Measurements from ENCODE around the gene RUFY1. TPM values are rescaled to one million over a fixed set of nuclear protein-coding genes. Genes with fewer than 3 reads are reported as not detected.
"Not testable (repeated sequence)": the region's sequence is repeated elsewhere in the genome, so short reads cannot be mapped to it uniquely, and the experiment has no call there.

Gene RUFY1
- total and polyA plus RNA-seq, 5 donors from 2014 or later: 18.3 to 40.4 (median 25.4) TPM

DNA sequence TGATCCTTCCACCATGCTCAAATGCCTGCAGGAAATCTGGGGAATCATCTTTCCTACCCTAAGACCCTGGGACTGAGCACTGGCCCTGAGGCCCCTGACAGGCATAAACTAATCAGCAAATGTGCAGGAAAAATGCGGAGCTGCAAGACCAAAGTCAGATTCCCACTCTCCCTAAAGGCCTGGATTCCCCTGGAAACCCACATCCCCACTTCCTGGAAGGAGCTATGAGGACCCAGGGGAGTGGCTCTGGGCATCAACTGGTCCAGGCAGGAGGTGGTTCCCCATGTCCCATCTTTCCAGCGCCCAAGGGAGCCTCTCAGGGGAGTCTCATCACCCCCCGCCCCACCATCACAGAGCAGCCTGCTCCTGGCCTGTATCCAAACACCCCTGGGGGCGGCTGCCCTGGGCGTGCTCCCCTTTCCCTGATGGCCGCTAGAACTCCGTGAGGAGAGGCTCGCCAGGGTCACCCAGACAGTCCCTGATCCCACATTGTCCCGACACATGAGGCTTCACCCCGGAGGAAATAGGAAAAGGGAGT lies 98.9 kb downstream of the RUFY1 start:
- not testable (repeated sequence) for H3K4me1 ChIP-seq (ENCODE audit: control insufficient read depth, insufficient read depth, low read length, poor library complexity, severe bottlenecking); H3K4me3 ChIP-seq (ENCODE audit: low read depth, low read length); H3K4me3 Mint-ChIP-seq; DNase-seq; H3K27ac Mint-ChIP-seq; H3K9me3 Mint-ChIP-seq; ATAC-seq (ENCODE audit: low read depth in 2 of 2); H3K27me3 ChIP-seq (ENCODE audit: control insufficient read depth, insufficient read depth, low read length); H3K4me1 Mint-ChIP-seq; H3K36me3 Mint-ChIP-seq; H3K9me3 ChIP-seq (ENCODE audit: control insufficient read depth in 2 of 2, low read length in 2 of 2); H3K36me3 ChIP-seq (ENCODE audit: control insufficient read depth, insufficient read depth, low read length); H3K27ac ChIP-seq (ENCODE audit: insufficient read depth, low read length, poor library complexity, severe bottlenecking)
- peaks cover 19% of the 10 kb centered on the region for H3K27me3 Mint-ChIP-seq

DNA sequence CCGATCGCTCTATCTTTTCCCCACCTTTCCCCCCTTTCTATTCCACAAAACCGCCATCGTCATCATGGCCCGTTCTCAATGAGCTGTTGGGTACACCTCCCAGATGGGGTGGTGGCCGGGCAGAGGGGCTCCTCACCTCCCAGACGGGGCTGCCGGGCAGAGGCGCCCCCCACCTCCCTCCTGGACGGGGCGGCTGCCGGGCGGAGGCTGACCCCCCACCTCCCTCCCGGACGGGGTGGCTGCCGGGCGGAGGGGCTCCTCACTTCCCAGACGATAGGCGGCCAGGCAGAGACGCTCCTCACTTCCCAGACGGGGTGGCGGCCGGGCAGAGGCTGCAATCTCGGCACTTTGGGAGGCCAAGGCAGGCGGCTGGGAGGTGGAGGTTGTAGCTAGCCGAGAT lies 99.9 kb downstream of the RUFY1 start:
- not testable (repeated sequence) for H3K9me3 Mint-ChIP-seq; H3K4me3 Mint-ChIP-seq; H3K27me3 ChIP-seq (ENCODE audit: control insufficient read depth, insufficient read depth, low read length); H3K4me1 ChIP-seq (ENCODE audit: control insufficient read depth, insufficient read depth, low read length, poor library complexity, severe bottlenecking); DNase-seq; ATAC-seq (ENCODE audit: low read depth in 2 of 2); H3K36me3 ChIP-seq (ENCODE audit: control insufficient read depth, insufficient read depth, low read length); H3K9me3 ChIP-seq (ENCODE audit: control insufficient read depth in 2 of 2, low read length in 2 of 2); H3K4me1 Mint-ChIP-seq; H3K27ac ChIP-seq (ENCODE audit: insufficient read depth, low read length, poor library complexity, severe bottlenecking); H3K27ac Mint-ChIP-seq; H3K36me3 Mint-ChIP-seq; H3K4me3 ChIP-seq (ENCODE audit: low read depth, low read length)
- peaks cover 18% of the 10 kb centered on the region for H3K27me3 Mint-ChIP-seq

DNA sequence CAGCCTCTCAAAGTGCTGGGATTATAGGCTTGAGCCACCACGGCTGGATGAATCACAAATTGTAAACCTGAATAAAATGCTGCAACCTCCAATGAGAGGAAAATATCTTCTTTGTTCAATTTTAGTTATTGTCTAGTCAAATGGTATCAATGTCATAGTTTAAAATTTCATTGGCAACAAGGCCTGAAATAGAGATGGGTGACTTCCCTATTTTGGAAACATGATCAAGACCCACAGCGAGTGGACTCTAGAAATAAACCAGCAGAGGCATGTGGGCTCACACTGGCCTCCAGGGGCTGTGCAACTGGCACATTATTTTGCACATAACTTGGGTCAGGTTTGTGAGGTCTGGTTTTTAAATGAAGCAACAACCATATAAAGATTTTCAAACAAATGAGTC lies 102.8 kb downstream of the RUFY1 start:
- H3K4me1 Mint-ChIP-seq; DNase-seq; H3K36me3 Mint-ChIP-seq; H3K27me3 ChIP-seq (ENCODE audit: control insufficient read depth, insufficient read depth, low read length); H3K4me3 Mint-ChIP-seq; ATAC-seq (ENCODE audit: low read depth in 2 of 2); H3K9me3 ChIP-seq (ENCODE audit: control insufficient read depth in 2 of 2, low read length in 2 of 2); H3K4me3 ChIP-seq (ENCODE audit: low read depth, low read length); H3K4me1 ChIP-seq (ENCODE audit: control insufficient read depth, insufficient read depth, low read length, poor library complexity, severe bottlenecking); H3K27me3 Mint-ChIP-seq; H3K36me3 ChIP-seq (ENCODE audit: control insufficient read depth, insufficient read depth, low read length); H3K9me3 Mint-ChIP-seq; H3K27ac ChIP-seq (ENCODE audit: insufficient read depth, low read length, poor library complexity, severe bottlenecking); H3K27ac Mint-ChIP-seq: not testable (repeated sequence)

DNA sequence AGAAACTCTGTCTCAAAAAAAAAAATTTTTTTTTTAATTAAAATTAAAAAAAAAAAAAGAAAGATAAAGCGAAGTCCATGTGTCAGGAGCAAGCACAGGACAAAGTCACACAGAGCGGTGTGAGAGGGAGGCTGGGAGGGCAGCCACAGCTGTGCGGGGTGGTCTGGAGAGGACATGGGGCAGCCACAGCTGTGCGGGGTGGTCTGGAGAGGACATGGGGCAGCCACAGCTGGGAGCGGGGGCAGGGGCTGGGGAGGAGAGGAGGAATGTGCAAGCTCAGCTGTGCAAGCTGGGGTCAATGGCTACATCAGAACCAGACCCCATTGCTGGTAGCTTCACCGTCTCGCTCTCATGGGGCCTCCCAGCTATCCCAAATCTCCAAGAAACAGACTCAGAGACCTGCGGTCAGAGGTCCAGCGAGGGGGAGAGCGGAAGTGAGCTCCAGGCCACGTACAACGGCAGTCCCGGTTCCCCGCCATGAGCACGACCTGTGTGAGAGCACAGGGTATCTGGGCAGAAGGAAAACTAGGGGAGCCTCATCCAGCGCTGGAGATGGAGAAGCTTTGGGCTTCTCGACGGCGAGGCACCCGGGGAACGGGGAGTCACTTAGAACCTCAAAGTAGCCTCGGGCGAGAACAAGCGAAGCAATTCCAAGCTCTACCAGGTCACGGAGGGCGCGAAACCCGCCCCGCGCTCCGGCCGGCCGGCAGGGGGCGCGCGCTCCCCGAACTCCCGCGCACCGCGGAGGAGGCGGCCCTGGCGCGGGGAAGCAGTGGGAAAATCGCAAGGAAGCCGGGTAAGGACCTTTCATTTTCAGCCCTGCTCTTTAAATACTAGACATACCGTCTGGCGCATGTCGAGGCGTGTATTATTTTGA lies 107.2 kb downstream of the RUFY1 start:
- not testable (repeated sequence) for H3K27me3 Mint-ChIP-seq; H3K4me1 ChIP-seq (ENCODE audit: control insufficient read depth, insufficient read depth, low read length, poor library complexity, severe bottlenecking); H3K4me1 Mint-ChIP-seq; H3K36me3 ChIP-seq (ENCODE audit: control insufficient read depth, insufficient read depth, low read length); H3K27ac ChIP-seq (ENCODE audit: insufficient read depth, low read length, poor library complexity, severe bottlenecking); H3K9me3 Mint-ChIP-seq; H3K9me3 ChIP-seq (ENCODE audit: control insufficient read depth in 2 of 2, low read length in 2 of 2); H3K4me3 ChIP-seq (ENCODE audit: low read depth, low read length); H3K27ac Mint-ChIP-seq; H3K36me3 Mint-ChIP-seq; H3K27me3 ChIP-seq (ENCODE audit: control insufficient read depth, insufficient read depth, low read length)
- peak overlapping the region in 1 of 4 donors; percentile 27 for H3K4me3 Mint-ChIP-seq
- peak; percentile 94 to 96 for ATAC-seq (ENCODE audit: low read depth in 2 of 2)
- DNase-seq: peak in 1 of 3 donors; percentile 14

DNA sequence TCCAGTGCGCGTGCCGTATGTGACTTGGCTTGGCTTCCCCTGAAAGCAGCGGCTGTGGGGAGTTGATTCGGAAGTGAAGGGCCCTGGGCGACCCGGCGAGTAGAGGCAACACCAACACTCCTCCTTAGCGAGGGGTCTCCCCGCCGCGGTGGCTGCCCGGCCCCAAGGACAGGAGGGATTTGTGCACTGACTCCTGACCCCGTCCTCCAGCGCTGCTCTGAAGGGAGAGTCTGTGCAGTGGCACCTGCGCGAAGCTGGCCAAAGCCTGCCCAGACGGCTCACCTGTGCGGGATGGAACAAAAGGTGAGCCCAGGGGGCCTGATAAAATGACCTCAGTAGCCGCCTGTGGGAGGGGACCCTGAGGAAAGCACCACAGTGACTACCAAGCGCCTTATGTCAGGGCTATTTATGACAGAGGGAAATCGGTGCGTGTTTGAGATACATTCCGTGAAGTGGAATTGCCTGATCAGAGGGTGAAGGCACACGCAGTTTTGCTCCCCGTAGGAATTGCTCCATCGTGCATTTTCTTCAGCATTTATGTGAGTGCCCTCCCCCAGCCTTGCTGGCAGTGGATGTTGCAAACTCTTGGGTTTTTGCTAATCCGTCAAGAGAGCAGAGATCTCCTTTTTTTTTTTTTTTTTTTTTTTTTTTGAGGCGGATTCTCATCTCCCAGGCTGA lies 108.0 kb downstream of the RUFY1 start:
- H3K9me3 ChIP-seq (ENCODE audit: control insufficient read depth in 2 of 2, low read length in 2 of 2); H3K9me3 Mint-ChIP-seq; H3K36me3 ChIP-seq (ENCODE audit: control insufficient read depth, insufficient read depth, low read length); H3K27me3 ChIP-seq (ENCODE audit: control insufficient read depth, insufficient read depth, low read length); H3K27ac ChIP-seq (ENCODE audit: insufficient read depth, low read length, poor library complexity, severe bottlenecking); H3K4me1 Mint-ChIP-seq; H3K4me1 ChIP-seq (ENCODE audit: control insufficient read depth, insufficient read depth, low read length, poor library complexity, severe bottlenecking); H3K27me3 Mint-ChIP-seq; H3K36me3 Mint-ChIP-seq: not testable (repeated sequence)
- peak overlapping the region; percentile 57 for H3K4me3 ChIP-seq (ENCODE audit: low read depth, low read length)
- DNase-seq: peak in 2 of 3 donors; percentile 11 to 24
- peak; percentile 46 to 51 for ATAC-seq (ENCODE audit: low read depth in 2 of 2)
- H3K4me3 Mint-ChIP-seq: peak overlapping the region; percentile 16 to 80 (median 61)
- peak overlapping the region in 1 of 3 donors; percentile 51 for H3K27ac Mint-ChIP-seq

Other genes starting within 250 kb of the RUFY1 start
- gene ADAMTS2, start 205.1 kb upstream of the RUFY1 start, total RNA-seq: not detected
- gene ADAMTS2, start 205.1 kb upstream of the RUFY1 start, polyA plus RNA-seq: under 1 TPM in 1 of 4 donors, not detected in 3; 0.03 TPM
- 2,049 TPM for gene HNRNPH1, start 73.1 kb downstream of the RUFY1 start, total RNA-seq
- 100 to 1,000 TPM; 102 to 155 (median 130) TPM for gene HNRNPH1, start 73.1 kb downstream of the RUFY1 start, polyA plus RNA-seq
- not detected for gene CBY3, start 130.5 kb downstream of the RUFY1 start, total RNA-seq
- gene CBY3, start 130.5 kb downstream of the RUFY1 start, polyA plus RNA-seq: under 1 TPM in 1 of 4 donors, not detected in 3; 0.70 TPM
- gene CANX, start 148.4 kb downstream of the RUFY1 start, total RNA-seq: 180 TPM
- 100 to 1,000 TPM; 190 to 205 (median 199) TPM for gene CANX, start 148.4 kb downstream of the RUFY1 start, polyA plus RNA-seq
- gene MAML1, start 182.3 kb downstream of the RUFY1 start, total RNA-seq: 39.5 TPM
- 1 to 10 TPM; 2.8 to 4.9 (median 3.8) TPM for gene MAML1, start 182.3 kb downstream of the RUFY1 start, polyA plus RNA-seq
- gene LTC4S, start 243.4 kb downstream of the RUFY1 start, total RNA-seq: 2.8 TPM
- 1 to 10 TPM in 2 of 4 donors, under 1 TPM in 2; 0.48 to 4.3 (median 1.3) TPM for gene LTC4S, start 243.4 kb downstream of the RUFY1 start, polyA plus RNA-seq

All from CD4-positive, CD25-positive, alpha-beta regulatory T cell (primary cell).